Right lobe of liver (tissue), 6 donors: ENCODE results near the gene RSAD1. TPM values are rescaled to one million over a fixed set of nuclear protein-coding genes. Genes with fewer than 3 reads are reported as not detected.
A peak's percentile ranks its signal among the peaks of the same experiment; 100 is the strongest.

Source experiments
- ATAC-seq, 4 donors: fragments of 200-7000 bp; cut with Tn5 transposase; one replicate each; pipeline ENCODE4 v1.9.1; 2020; ENCODE audit warnings: mild to moderate bottlenecking in 4 of 4, moderate library complexity in 4 of 4
- DNase-seq, 3 donors: peaks; one replicate each; pipeline ENCODE4 v3.0.0-alpha.2; 2020
- H3K27ac ChIP-seq, 3 donors: fragments of 200-600 bp; one replicate each; pipeline ENCODE4 v1.8.0; 2022
- H3K27me3 ChIP-seq, 2 donors: fragments of 200-600 bp; one replicate each; pipeline ENCODE4 v1.8.0; 2022
- H3K36me3 ChIP-seq, 4 donors: fragments of 200-600 bp; sonication (generic) in 1 of 4; one replicate each; pipeline versions ENCODE4 v1.5.1 to v1.8.0; 2017 to 2022; ENCODE audit warnings: control low read depth in 1 of 4
- H3K4me1 ChIP-seq, 4 donors: fragments of 200-600 bp; sonication (generic) in 1 of 4; one replicate each; pipeline versions ENCODE4 v1.5.1 to v1.8.0; 2017 to 2022; ENCODE audit warnings: control low read depth in 1 of 4
- H3K4me3 ChIP-seq, 3 donors: fragments of 200-600 bp; one replicate each; pipeline ENCODE4 v1.8.0; 2022
- H3K9me3 ChIP-seq, 4 donors: fragments of 200-600 bp; sonication (generic) in 1 of 4; one replicate each; pipeline versions ENCODE4 v1.5.1 to v1.8.0; 2017 to 2022; ENCODE audit warnings: control low read depth in 1 of 4
- CTCF ChIP-seq, 4 donors: fragments of 200-600 bp in 3 of 4; fragments of 450-650 bp in 1 of 4; IDR thresholded peaks; one replicate each; pipeline versions ENCODE4 v1.5.1 to v1.8.0; 2016 to 2022; ENCODE audit warnings: antibody characterized with exemption in 4 of 4, mild to moderate bottlenecking in 2 of 4
- POLR2A ChIP-seq: fragments of 450-650 bp; IDR thresholded peaks from one replicate; pipeline ENCODE4 v1.6.1; 2017; ENCODE audit warnings: antibody characterized with exemption, mild to moderate bottlenecking
- WGBS: methylation state at CpG from one replicate; pipeline ENCODE4 v1.1.6; 2018; ENCODE audit warnings: low coverage, low lambda C conversion rate; ENCODE audit not compliant: insufficient coverage; ENCODE audit errors: missing lambda C conversion rate; 5-methylcytosine and 5-hydroxymethylcytosine counted together
- intact Hi-C, 2 donors: fragments of 100-400 bp; cut with DNase I; formaldehyde crosslinking; loops; one replicate each; pipeline versions ENCODE4 v1.11.2 to v1.14.1; 2022
- total RNA-seq, 6 experiments: library from RNA; depleted of rRNA in 2 of 6; stranded (reverse); fragments of >200 nt in 2 of 6; fragmentation: NEBNext Ultra II Directional in 3 of 6; extraction: Animal tissue kit (Norgen Biotek cat#: 25700) in 3 of 6; gene quantifications; one replicate each; pipeline versions ENCODE4 v1.1.0 to v1.2.4, GENCODE V29; 2016 to 2023
- donor health status: DM: no; HTN: yes; CAD: no.
- donor health status: DM: no; HTN: no; CAD: no.
- donor health status: DM: no; HTN: no; CAD: no.
- donor health status: DM: no; HTN: yes; CAD: no.
- donor health status: DM: no; HTN: yes; CAD: no.

Gene RSAD1
- total RNA-seq, 6 experiments from 2014 or later: 17.9 to 26.6 (median 23.4) TPM

- peak in 1 of 3 donors; percentile 49 for DNase-seq
- no peaks in the 10 kb centered on the region for H3K36me3 ChIP-seq
These were observed 17.7 kb upstream of the RSAD1 start for GRCh38 chr17:50460831-50461526.

GRCh38 chr17:50461550-50462132, 17.0 kb upstream of the RSAD1 start:
- Histone ChIP-seq H3K4me3 (no peak overlapping the region), H3K4me1 (peaks cover 0 to 56% (median 20%) of the 10 kb centered on the region in 4 donors), H3K9me3 (no peaks in the 10 kb centered on the region), H3K27ac (no peak overlapping the region), H3K36me3 (no peaks in the 10 kb centered on the region), H3K27me3 (no peaks in the 10 kb centered on the region)
- intact Hi-C loops: no loop called here
- ATAC-seq (no peak), DNase-seq (no peak)
- 73% methylated on average over 2 of the region's 14 CpGs for WGBS
- TF ChIP-seq POLR2A (no peak), CTCF (IDR thresholded peaks at IDR 0.05) (no peak)

More at GRCh38 chr17:50460831-50461526, 17.7 kb upstream of the RSAD1 start:
- no peak for TF ChIP-seq POLR2A
- no peak for TF ChIP-seq CTCF (IDR thresholded peaks at IDR 0.05)
- Histone ChIP-seq H3K27me3 (no peaks in the 10 kb centered on the region), H3K9me3 (no peaks in the 10 kb centered on the region), H3K4me1 (peaks cover 0 to 52% (median 19%) of the 10 kb centered on the region in 4 donors), H3K27ac (no peak overlapping the region), H3K4me3 (no peak overlapping the region)
- no peak for ATAC-seq
- intact Hi-C loops: no loop called here
- WGBS: 58% methylated on average over 2 of the region's 9 CpGs

GRCh38 chr17:50462446-50462845, 16.2 kb upstream of the RSAD1 start:
- peak overlapping the region in 1 of 3 donors; percentile 7 for H3K27ac ChIP-seq
- no peaks in the 10 kb centered on the region for H3K36me3 ChIP-seq
- H3K9me3 ChIP-seq: no peaks in the 10 kb centered on the region
- 27% methylated on average over 6 of the region's 9 CpGs for WGBS
- intact Hi-C loops: no loop called here
- no peak overlapping the region for H3K4me3 ChIP-seq
- TF ChIP-seq POLR2A (no peak), CTCF (IDR thresholded peaks at IDR 0.05) (no peak)
- DNase-seq: peak; percentile 61 to 88 (median 84)
- ATAC-seq: peak; percentile 33 to 66 (median 60)
- no peaks in the 10 kb centered on the region for H3K27me3 ChIP-seq
- peaks cover 0 to 63% (median 23%) of the 10 kb centered on the region in 4 donors for H3K4me1 ChIP-seq

GRCh38 chr17:50464121-50464520, 14.5 kb upstream of the RSAD1 start:
- DNase-seq (no peak), ATAC-seq (no peak)
- intact Hi-C loops: no loop called here
- Histone ChIP-seq H3K27me3 (no peaks in the 10 kb centered on the region), H3K9me3 (no peaks in the 10 kb centered on the region), H3K4me1 (peaks cover 0 to 66% (median 24%) of the 10 kb centered on the region in 4 donors), H3K27ac (no peak overlapping the region), H3K4me3 (no peak overlapping the region), H3K36me3 (no peaks in the 10 kb centered on the region)
- 71% methylated on average over 3 of the region's 3 CpGs for WGBS
- TF ChIP-seq CTCF (IDR thresholded peaks at IDR 0.05) (no peak), POLR2A (no peak)
